A204.1 (cell line): ENCODE measurements around the gene BUB1B.
"Not testable (repeated sequence)": the region's sequence is repeated elsewhere in the genome, so short reads cannot be mapped to it uniquely, and the experiment has no call there.

Experiments
- FAIRE-seq: peaks from 2 replicates; lab custom pipeline; 2012; peaks lifted over from hg19 to GRCh38; lab: Jason Lieb, UNC

The BUB1B gene

DNA sequence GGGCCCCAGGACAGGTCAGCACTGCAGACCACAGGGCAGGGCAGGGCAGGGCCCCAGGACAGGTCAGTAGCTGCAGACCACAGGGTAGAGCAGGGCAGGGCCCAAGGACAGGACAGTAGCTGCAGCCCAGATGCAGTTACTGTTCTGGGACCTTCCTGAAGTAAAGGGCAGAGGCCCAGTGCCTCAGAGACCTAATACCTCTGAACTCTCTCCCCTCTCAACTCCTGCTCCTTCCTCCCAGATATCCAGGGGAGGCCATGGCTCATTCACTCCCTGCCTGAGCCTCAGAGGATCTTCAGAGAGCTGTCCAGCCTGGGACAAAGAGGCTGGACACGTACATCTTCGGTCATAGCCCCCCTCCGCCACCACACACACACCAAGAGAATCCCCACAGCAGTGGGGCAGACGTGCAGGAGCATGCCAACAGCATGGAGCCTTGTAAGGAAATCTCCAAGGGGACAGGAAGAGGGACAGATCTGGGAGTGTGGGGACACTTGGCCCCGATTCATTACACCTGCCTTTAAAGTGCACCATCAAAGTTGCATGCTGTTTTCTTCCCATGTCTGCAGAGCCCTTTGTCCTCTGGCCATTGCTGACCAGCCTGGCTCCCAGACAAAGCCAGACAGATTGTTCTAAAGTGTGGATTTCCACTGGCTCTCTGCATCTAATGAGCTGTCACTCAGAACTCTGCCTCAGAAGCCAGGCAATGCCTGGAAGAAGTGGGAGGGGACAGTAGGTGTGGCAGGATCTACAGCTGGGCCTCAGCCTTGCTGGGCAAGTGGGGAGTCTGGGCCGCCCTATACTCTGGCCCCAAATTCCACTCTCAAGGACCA lies 24.2 kb upstream of the BUB1B start:
- FAIRE-seq, result no peak

GRCh38 chr15:40137303-40138200 lies 23.3 kb upstream of the BUB1B start:
- FAIRE-seq, result no peak

DNA sequence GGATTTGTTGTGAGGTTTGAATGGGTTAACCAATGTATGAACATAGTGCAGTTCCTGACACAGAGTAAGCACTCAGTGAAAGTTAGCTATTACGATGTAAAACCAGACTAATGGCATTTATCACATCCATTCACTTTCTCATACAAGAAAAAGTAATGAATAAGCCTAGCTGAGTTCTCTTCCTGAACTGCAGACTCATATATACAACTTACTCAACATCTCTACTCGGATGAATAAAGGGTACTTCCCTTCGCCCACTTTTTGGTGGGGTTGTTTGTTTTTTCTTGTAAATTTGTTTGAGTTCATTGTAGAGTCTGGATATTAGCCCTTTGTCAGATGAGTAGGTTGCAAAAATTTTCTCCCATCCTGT lies 22.7 kb upstream of the BUB1B start:
- FAIRE-seq, result not testable (repeated sequence)

GRCh38 chr15:40142428-40142827 lies 18.4 kb upstream of the BUB1B start:
- FAIRE-seq, result no peak

DNA sequence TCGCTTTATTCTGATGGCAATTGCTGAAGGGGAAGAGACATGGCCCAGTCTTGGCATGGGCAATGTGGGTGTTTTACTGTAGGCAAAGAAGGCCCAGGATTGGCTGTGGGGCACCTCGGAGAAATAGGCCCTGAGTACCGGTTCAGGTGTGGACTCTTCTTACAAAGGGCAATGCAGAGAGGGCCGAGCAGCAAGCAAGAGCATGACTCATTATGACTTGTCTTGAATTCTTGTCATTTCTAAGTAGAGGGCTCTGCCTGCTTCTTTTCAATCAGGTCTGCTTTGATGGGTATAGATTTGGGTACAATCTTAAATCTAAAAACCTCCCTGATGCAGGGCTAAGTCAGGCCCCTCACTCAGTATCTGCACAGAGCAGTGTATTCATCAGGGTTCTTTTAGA lies 14.8 kb upstream of the BUB1B start:
- FAIRE-seq, result no peak

GRCh38 chr15:40149339-40149738 lies 11.5 kb upstream of the BUB1B start:
- FAIRE-seq, result no peak

DNA sequence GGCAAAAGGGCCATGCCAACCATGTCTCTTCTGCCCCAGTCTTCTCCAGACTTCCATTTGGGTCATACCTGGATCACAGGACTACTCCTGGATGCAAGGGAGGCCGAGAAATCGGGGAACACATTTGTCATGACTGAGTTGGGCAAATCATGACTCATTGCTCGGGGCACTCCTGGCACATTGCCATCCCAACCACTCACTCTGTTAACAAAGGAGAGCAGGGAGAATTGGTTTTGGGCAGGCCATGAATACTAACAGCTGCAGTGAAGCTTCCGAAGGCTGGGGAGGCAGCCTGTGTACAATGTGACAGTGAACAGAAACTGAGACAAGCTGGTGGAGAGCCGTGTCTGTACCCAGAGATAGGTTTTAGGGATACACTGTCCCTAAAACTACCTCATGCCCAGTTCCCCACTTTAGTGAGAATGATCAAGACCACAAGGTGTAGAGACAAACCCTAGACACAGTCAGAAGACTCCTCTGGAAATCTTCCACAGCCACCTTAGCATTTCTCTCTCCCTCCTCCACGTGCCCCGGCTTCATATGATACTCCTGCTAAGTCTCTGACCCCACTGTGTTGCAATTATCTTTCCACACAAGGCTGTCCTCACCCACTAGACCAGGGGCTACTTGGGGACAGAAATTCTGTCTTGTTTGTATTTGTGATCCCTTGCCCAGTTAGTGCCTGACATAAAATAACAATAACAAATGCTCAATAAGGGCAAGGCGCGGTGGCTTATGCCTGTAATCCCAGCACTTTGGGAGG lies 10.5 kb upstream of the BUB1B start:
- no peak for FAIRE-seq

GRCh38 chr15:40151499-40151898 lies 9.4 kb upstream of the BUB1B start:
- FAIRE-seq, result no peak

DNA sequence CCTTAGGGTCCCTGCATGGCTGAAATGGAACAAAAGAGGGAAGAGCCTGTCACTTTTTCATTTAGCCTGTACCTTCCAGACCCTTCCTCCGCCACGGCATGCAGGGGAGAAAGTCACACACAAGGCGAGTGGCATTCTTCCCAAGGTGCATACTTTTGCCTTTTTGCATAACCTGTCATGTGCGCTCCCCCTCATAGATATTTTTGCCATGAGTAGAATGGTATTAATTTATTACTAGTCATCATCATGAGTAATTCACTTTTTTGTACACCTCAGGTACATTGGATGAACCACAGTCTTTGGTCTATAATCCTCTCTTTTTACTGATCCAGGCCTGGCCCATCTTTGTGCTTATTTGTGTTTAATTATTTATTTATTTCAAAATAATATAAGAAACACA lies 8.9 kb upstream of the BUB1B start:
- FAIRE-seq, result no peak

GRCh38 chr15:40154821-40155220 lies 6.0 kb upstream of the BUB1B start:
- FAIRE-seq, result not testable (repeated sequence)

- FAIRE-seq, result no peak
Measured at GRCh38 chr15:40155270-40155910, 5.5 kb upstream of the BUB1B start.

DNA sequence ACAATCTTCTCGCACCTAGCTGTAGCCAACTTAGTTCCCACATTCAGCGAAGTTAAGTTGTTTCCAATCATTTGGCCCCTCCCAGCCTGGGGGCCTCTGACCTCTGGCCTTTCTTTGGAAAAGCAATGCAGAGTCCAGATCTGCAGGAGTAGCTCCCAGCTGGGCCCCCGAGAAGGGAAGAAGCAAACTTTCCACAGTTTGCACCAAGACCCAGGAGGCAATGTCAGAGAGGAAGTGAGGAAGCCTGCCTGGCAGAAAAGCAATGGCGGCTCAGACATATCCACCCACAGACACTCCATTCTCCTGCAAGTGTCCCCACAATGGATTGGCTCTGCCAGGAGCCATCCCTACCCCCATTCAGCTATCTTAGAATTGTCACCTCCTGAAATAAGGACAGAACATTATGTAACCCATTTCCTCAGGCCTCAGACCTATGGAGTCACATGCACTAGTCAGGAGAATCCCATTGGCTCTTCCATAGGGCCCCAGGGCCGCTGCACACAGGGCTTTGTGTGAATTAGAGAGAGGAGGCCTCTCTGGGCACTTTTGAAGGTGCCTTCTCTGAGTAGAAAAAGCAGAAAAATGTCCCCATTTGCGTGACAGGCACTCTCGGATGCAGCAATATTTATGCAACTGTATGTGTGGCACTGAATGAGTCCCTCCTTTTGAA lies 3.0 kb upstream of the BUB1B start:
- FAIRE-seq, result no peak

- no peak for FAIRE-seq
Measured at GRCh38 chr15:40160021-40160420, 848 bp upstream of the BUB1B start.

- no peak for FAIRE-seq
Measured at GRCh38 chr15:40161693-40162391, 973 bp downstream of the BUB1B start.

GRCh38 chr15:40162552-40162951 lies 1.7 kb downstream of the BUB1B start:
- no peak for FAIRE-seq

GRCh38 chr15:40163657-40164416 lies 3.0 kb downstream of the BUB1B start:
- FAIRE-seq, result no peak

DNA sequence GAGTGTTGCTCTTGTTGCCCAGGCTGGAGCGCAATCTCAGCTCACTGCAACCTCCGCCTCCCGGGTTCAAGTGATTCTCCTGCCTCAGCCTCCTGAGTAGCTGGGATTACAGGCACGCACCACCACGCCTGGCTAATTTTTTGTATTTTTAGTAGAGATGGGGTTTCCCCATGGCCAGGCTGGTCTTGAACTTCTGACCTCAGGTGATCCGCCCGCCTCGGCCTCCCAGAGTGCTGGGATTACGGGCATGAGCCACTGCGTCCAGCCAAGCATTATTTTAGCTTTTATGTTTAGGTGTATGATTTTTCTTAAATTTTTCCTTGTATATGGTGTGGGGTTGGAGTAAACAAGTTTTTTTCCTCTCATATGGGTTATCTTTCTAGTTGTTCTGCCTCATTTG lies 6.5 kb downstream of the BUB1B start:
- FAIRE-seq, result not testable (repeated sequence)

- FAIRE-seq, result peak; percentile 21
Measured at GRCh38 chr15:40175160-40175559, 14.3 kb downstream of the BUB1B start.

- no peak for FAIRE-seq
Measured at GRCh38 chr15:40182358-40183029, 21.6 kb downstream of the BUB1B start.
